H9 (cell line): ENCODE measurements around the gene ACSL3. TPM values are rescaled to one million over a fixed set of nuclear protein-coding genes. Genes with fewer than 3 reads are reported as not detected.

ENCODE experiments used
- DNase-seq: peaks from one replicate; pipeline ENCODE4 v3.0.0-alpha.2; 2017
- H2AFZ ChIP-seq: one replicate; pipeline ENCODE4 v1.6.1; 2013; ENCODE audit warnings: mild to moderate bottlenecking, low read length, control low read depth, moderate library complexity
- H2AK5ac ChIP-seq: 2 replicates; pipeline ENCODE4 v1.6.1; 2013; ENCODE audit warnings: low read length, control low read depth, mixed read lengths; ENCODE audit not compliant: insufficient read length
- H2BK120ac ChIP-seq: one replicate; pipeline ENCODE4 v1.6.1; 2013; ENCODE audit warnings: low read depth, mild to moderate bottlenecking, low read length, control low read depth, inconsistent platforms; ENCODE audit not compliant: poor library complexity, severe bottlenecking
- H2BK12ac ChIP-seq: 2 replicates; pipeline ENCODE4 v1.6.1; 2013; ENCODE audit warnings: low read length, control low read depth, mixed read lengths, low read depth; ENCODE audit not compliant: insufficient read length
- H2BK15ac ChIP-seq: 2 replicates; pipeline ENCODE4 v1.6.1; 2013; ENCODE audit warnings: low read depth, low read length, control low read depth
- H2BK20ac ChIP-seq: one replicate; pipeline ENCODE4 v1.6.1; 2013; ENCODE audit warnings: low read depth, mild to moderate bottlenecking, low read length, control low read depth, inconsistent platforms; ENCODE audit not compliant: poor library complexity, severe bottlenecking
- H2BK5ac ChIP-seq: 2 replicates; pipeline ENCODE4 v1.6.1; 2013; ENCODE audit warnings: low read length, control low read depth, mixed read lengths; ENCODE audit not compliant: insufficient read length
- H3K14ac ChIP-seq: 2 replicates; pipeline ENCODE4 v1.6.1; 2013; ENCODE audit warnings: low read length, control low read depth; ENCODE audit not compliant: insufficient read depth
- H3K18ac ChIP-seq: 2 replicates; pipeline ENCODE4 v1.6.1; 2013; ENCODE audit warnings: low read depth, mild to moderate bottlenecking, mixed read lengths, low read length, control low read depth; ENCODE audit not compliant: insufficient read length
- H3K23ac ChIP-seq: 2 replicates; pipeline ENCODE4 v1.6.1; 2013; ENCODE audit warnings: low read length, control low read depth, mixed read lengths, low read depth; ENCODE audit not compliant: insufficient read length
- H3K23me2 ChIP-seq: 2 replicates; pipeline ENCODE4 v1.6.1; 2013; ENCODE audit warnings: low read depth, mild to moderate bottlenecking, mixed read lengths, low read length, control low read depth; ENCODE audit not compliant: insufficient read length, poor library complexity, severe bottlenecking
- H3K27ac ChIP-seq: 2 replicates; pipeline ENCODE4 v1.5.1; 2013; ENCODE audit warnings: low read length, control low read depth, mixed read lengths, low read depth; ENCODE audit not compliant: insufficient read length
- H3K27me3 ChIP-seq: 2 replicates; pipeline ENCODE4 v1.6.1; 2013; ENCODE audit warnings: low read length, control low read depth, inconsistent platforms; ENCODE audit not compliant: insufficient read depth
- H3K4ac ChIP-seq: 2 replicates; pipeline ENCODE4 v1.6.1; 2013; ENCODE audit warnings: low read depth, mild to moderate bottlenecking, control low read depth, inconsistent platforms, low read length, moderate library complexity
- H3K4me1 ChIP-seq: 2 replicates; pipeline ENCODE4 v1.6.1; 2013; ENCODE audit warnings: low read length, control low read depth, inconsistent platforms; ENCODE audit not compliant: insufficient read depth
- H3K4me2 ChIP-seq: 2 replicates; pipeline ENCODE4 v1.6.1; 2013; ENCODE audit warnings: low read length, control low read depth, mixed read lengths; ENCODE audit not compliant: insufficient read length, insufficient read depth
- H3K56ac ChIP-seq: 2 replicates; pipeline ENCODE4 v1.6.1; 2013; ENCODE audit warnings: low read depth, mild to moderate bottlenecking, mixed read lengths, low read length, control low read depth; ENCODE audit not compliant: insufficient read length
- H3K79me1 ChIP-seq: 2 replicates; pipeline ENCODE4 v1.6.1; 2013; ENCODE audit warnings: low read depth, mild to moderate bottlenecking, moderate library complexity, low read length, control low read depth, inconsistent platforms; ENCODE audit not compliant: insufficient read depth, poor library complexity, severe bottlenecking
- H3K79me2 ChIP-seq: 2 replicates; pipeline ENCODE4 v1.6.1; 2013; ENCODE audit warnings: low read length, control low read depth, inconsistent platforms; ENCODE audit not compliant: insufficient read depth
- H3K9ac ChIP-seq: 2 replicates; pipeline ENCODE4 v1.6.1; 2013; ENCODE audit warnings: low read length, control low read depth, mixed read lengths; ENCODE audit not compliant: insufficient read length; ENCODE audit errors: extremely low read depth
- H3K9me3 ChIP-seq: one replicate; pipeline ENCODE4 v1.6.1; 2013; ENCODE audit warnings: low read depth, low read length, inconsistent platforms; ENCODE audit not compliant: control insufficient read depth
- H3T11ph ChIP-seq: one replicate; pipeline ENCODE4 v1.6.1; 2013; ENCODE audit warnings: mild to moderate bottlenecking, low read length, control low read depth, inconsistent platforms
- H4K20me1 ChIP-seq: one replicate; pipeline ENCODE4 v1.6.1; 2013; ENCODE audit not compliant: control insufficient read depth, insufficient read length, insufficient read depth
- H4K5ac ChIP-seq: 2 replicates; pipeline ENCODE4 v1.6.1; 2013; ENCODE audit warnings: low read depth, mild to moderate bottlenecking, mixed read lengths, low read length, control low read depth; ENCODE audit not compliant: insufficient read length
- H4K8ac ChIP-seq: replicated peaks from 2 replicates; pipeline ENCODE4 v1.6.1; 2013; ENCODE audit warnings: low read length, control low read depth, mixed read lengths, low read depth; ENCODE audit not compliant: insufficient read length
- H4K91ac ChIP-seq: 2 replicates; pipeline ENCODE4 v1.6.1; 2013; ENCODE audit warnings: low read depth, mild to moderate bottlenecking, moderate library complexity, mixed read lengths, low read length, control low read depth; ENCODE audit not compliant: insufficient read length
- H3K27ac Mint-ChIP-seq, 3 experiments: 2 replicates in 2 of 3; 3 replicates in 1 of 3; pipeline ENCODE4 v1.8.0; 2020 to 2021; ENCODE audit warnings: mixed read lengths in 3 of 3, mild to moderate bottlenecking in 1 of 3, moderate library complexity in 1 of 3
- H3K27me3 Mint-ChIP-seq: 2 replicates; pipeline ENCODE4 v1.8.0; 2021; ENCODE audit warnings: low read depth, mild to moderate bottlenecking, moderate library complexity, mixed read lengths
- H3K36me3 Mint-ChIP-seq, 3 experiments: 2 replicates in 2 of 3; 3 replicates in 1 of 3; pipeline ENCODE4 v1.8.0; 2020 to 2021; ENCODE audit warnings: low read depth in 3 of 3, mixed read lengths in 3 of 3; ENCODE audit not compliant: insufficient read depth in 1 of 3
- H3K4me1 Mint-ChIP-seq, 2 experiments: 2 replicates each; pipeline ENCODE4 v1.8.0; 2020; ENCODE audit warnings: mixed read lengths in 2 of 2
- H3K4me3 Mint-ChIP-seq, 2 experiments: 2 replicates in 1 of 2; 3 replicates in 1 of 2; pipeline ENCODE4 v1.8.0; 2020 to 2021; ENCODE audit warnings: mild to moderate bottlenecking in 2 of 2, mixed read lengths in 2 of 2, moderate library complexity in 1 of 2
- H3K9me3 Mint-ChIP-seq, 2 experiments: 2 replicates in 1 of 2; 3 replicates in 1 of 2; pipeline ENCODE4 v1.8.0; 2020; ENCODE audit warnings: mild to moderate bottlenecking in 2 of 2, mixed read lengths in 2 of 2, moderate library complexity in 1 of 2
- WGBS: extraction: QIAGEN DNeasy Blood & Tissue Kit; methylation state at CpG from one replicate; pipeline ENCODE4 v1.1.7; 2013; ENCODE audit warnings: missing lambda C conversion rate, low lambda C conversion rate, mixed read lengths; ENCODE audit not compliant: insufficient read length; ENCODE audit errors: extremely low coverage; 5-methylcytosine and 5-hydroxymethylcytosine counted together
- total RNA-seq: library from RNA; stranded (reverse); gene quantifications from 2 replicates; pipeline ENCODE4 v1.2.1, GENCODE V29; 2021
- TF ChIP-seq, protein P1 (sequence below): fragments of 200-600 bp; sonication (generic); conservative IDR thresholded peaks from 3 replicates; pipeline ENCODE4 v1.8.0; 2021; ENCODE audit warnings: antibody characterized with exemption, mild to moderate bottlenecking

ACSL3 gene
- total RNA-seq, 1 experiment from 2014 or later = 60.9 TPM

DNA sequence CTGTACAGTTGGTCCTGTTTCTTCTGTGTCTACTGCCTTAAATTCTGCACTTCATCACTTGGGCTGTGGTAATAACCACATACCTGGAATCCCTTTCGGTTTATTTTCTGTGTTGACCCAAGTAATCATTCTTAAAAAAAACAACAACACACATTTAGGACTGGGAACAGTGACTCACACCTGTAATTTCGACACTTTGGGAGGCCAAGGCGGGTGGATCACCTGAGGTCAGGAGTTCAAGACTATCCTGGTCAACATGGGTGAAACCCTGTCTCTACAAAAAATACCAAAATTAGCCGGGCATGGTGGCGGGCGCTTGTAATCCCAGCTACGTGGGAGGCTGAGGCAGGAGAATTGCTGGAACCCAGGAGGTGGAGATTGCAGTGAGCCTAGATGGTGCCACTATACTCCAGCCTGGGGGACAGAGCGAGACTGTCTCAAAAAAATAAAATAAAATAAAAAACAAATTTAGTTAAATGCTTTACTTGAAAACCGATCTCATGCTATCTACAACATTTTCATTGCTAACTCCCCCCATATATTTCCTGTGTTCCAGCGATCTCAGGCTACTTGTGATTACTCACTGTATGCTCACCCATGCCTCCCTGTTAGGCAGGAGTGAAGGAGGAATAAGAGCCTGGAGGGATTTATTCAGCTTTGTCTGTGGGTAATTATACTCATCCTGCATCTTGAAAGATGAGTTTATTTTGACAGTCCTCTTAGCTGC lies 18.2 kb downstream of the ACSL3 start:
- Histone ChIP-seq H3K4me1 (no peaks in the 10 kb centered on the region; the same call in 1 of the 2 replicates), H2BK15ac (no peak overlapping the region), H2BK20ac (no peak overlapping the region), H3K27ac (no peak overlapping the region), H4K5ac (no peak overlapping the region), H3K79me2 (peaks cover 55% of the 10 kb centered on the region), H3K9me3 (no peaks in the 10 kb centered on the region), H2BK12ac (no peak overlapping the region), H4K91ac (no peak overlapping the region), H3T11ph (no peak overlapping the region), H3K18ac (no peak overlapping the region), H3K23ac (no peak overlapping the region), H3K9ac (no peak overlapping the region), H3K27me3 (no peaks in the 10 kb centered on the region), H4K20me1 (no peaks in the 10 kb centered on the region), H3K79me1 (peaks cover 7% of the 10 kb centered on the region), H3K4ac (no peak overlapping the region), H3K14ac (no peak overlapping the region), H2BK120ac (no peak overlapping the region), H4K8ac (no peak overlapping the region), H3K56ac (no peak overlapping the region), H2AK5ac (no peak overlapping the region), H3K23me2 (no peaks in the 10 kb centered on the region), H2AFZ (no peak overlapping the region), H3K4me2 (no peak overlapping the region), H2BK5ac (no peak overlapping the region)
- peaks cover 21% of the 10 kb centered on the region in 2 experiments for H3K4me1 Mint-ChIP-seq
- peaks cover 4 to 21% of the 10 kb centered on the region in 2 experiments; a peak in 4 of 5 replicates for H3K9me3 Mint-ChIP-seq
- no peak overlapping the region for H3K27ac Mint-ChIP-seq
- DNase-seq = no peak
- WGBS = no CpG with 5 or more reads among the region's 10 CpGs
- H3K36me3 Mint-ChIP-seq = peaks cover 5 to 24% (median 17%) of the 10 kb centered on the region in 3 experiments
- H3K27me3 Mint-ChIP-seq = no peaks in the 10 kb centered on the region
- H3K4me3 Mint-ChIP-seq = no peak overlapping the region
- TF ChIP-seq, protein P1, sequence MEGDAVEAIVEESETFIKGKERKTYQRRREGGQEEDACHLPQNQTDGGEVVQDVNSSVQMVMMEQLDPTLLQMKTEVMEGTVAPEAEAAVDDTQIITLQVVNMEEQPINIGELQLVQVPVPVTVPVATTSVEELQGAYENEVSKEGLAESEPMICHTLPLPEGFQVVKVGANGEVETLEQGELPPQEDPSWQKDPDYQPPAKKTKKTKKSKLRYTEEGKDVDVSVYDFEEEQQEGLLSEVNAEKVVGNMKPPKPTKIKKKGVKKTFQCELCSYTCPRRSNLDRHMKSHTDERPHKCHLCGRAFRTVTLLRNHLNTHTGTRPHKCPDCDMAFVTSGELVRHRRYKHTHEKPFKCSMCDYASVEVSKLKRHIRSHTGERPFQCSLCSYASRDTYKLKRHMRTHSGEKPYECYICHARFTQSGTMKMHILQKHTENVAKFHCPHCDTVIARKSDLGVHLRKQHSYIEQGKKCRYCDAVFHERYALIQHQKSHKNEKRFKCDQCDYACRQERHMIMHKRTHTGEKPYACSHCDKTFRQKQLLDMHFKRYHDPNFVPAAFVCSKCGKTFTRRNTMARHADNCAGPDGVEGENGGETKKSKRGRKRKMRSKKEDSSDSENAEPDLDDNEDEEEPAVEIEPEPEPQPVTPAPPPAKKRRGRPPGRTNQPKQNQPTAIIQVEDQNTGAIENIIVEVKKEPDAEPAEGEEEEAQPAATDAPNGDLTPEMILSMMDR = no peak
